ENCODE measurements around the gene FKBP3. TPM values are rescaled to one million over a fixed set of nuclear protein-coding genes. Genes with fewer than 3 reads are reported as not detected.

The FKBP3 gene
- total and polyA plus RNA-seq, 12 donors, result 83.9 to 184 (median 105) TPM

DNA sequence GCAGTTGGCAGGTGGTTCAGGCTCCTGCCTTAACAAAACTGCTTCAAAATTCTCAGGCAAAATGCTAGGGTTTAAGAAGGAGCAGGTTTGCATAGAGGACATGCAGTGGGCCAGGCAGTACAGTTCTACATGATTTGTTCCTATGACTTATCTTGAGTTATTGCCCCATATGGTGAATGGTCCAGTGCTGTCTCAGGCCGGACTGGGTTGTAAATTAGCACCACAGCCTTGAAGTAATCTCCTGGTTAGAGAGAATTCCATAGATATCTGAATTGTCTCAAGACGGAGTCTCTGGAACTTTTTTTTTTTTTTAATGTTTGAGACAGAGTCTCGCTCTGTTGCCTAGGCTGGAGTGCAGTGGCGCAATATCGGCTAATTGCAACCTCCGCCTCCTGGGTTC is 62.2 kb downstream of the FKBP3 start:
- 94 to 95% methylated on average over 6 of the region's 6 CpGs for WGBS, 2 donors
- DNase-seq (no peak), ATAC-seq (no peak)
- Histone ChIP-seq H3K27me3 (no peaks in the 10 kb centered on the region), H3K9me3 (no peaks in the 10 kb centered on the region), H3K4me3 (no peak overlapping the region), H3K4me1 (peaks cover 0 to 4% (median 0%) of the 10 kb centered on the region in 9 donors), H3K36me3 (peaks cover 0 to 62% (median 8%) of the 10 kb centered on the region in 9 donors), H3K27ac (peak overlapping the region in 1 of 10 donors; percentile 9)
- intact Hi-C loops (cut with DNase I), result no loop called here
- TF ChIP-seq, protein P1, sequence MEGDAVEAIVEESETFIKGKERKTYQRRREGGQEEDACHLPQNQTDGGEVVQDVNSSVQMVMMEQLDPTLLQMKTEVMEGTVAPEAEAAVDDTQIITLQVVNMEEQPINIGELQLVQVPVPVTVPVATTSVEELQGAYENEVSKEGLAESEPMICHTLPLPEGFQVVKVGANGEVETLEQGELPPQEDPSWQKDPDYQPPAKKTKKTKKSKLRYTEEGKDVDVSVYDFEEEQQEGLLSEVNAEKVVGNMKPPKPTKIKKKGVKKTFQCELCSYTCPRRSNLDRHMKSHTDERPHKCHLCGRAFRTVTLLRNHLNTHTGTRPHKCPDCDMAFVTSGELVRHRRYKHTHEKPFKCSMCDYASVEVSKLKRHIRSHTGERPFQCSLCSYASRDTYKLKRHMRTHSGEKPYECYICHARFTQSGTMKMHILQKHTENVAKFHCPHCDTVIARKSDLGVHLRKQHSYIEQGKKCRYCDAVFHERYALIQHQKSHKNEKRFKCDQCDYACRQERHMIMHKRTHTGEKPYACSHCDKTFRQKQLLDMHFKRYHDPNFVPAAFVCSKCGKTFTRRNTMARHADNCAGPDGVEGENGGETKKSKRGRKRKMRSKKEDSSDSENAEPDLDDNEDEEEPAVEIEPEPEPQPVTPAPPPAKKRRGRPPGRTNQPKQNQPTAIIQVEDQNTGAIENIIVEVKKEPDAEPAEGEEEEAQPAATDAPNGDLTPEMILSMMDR (IDR thresholded peaks at IDR 0.05), result no peak

DNA sequence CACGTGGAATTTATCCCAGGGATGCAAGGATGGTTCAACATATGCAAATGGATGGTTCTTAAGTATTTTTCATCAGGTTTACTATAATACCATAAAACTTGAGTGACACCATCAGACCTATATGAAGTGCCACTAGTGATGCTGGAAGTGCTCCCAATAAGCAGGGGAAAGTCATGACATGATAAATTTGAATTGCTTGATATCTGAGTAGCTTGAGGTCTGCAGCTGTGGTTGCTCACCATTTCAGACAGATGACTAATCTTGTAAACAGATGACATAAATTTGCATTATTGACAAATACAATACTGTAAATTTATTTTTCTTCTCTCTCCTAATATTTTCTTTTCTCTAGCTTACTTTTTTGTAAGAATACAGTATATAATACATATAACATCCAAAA is 64.1 kb downstream of the FKBP3 start:
- Histone ChIP-seq H3K4me3 (no peak overlapping the region), H3K27ac (no peak overlapping the region), H3K36me3 (peaks cover 0 to 71% (median 8%) of the 10 kb centered on the region in 9 donors), H3K4me1 (peaks cover 0 to 18% (median 9%) of the 10 kb centered on the region in 9 donors), H3K27me3 (no peaks in the 10 kb centered on the region), H3K9me3 (no peaks in the 10 kb centered on the region)
- ATAC-seq (no peak), DNase-seq (no peak)
- intact Hi-C loops (cut with DNase I), result no loop called here
- TF ChIP-seq, protein P1 (IDR thresholded peaks at IDR 0.05), result no peak
- WGBS, 2 donors, result 93 to 98% methylated on average over 1 of the region's 1 CpG

DNA sequence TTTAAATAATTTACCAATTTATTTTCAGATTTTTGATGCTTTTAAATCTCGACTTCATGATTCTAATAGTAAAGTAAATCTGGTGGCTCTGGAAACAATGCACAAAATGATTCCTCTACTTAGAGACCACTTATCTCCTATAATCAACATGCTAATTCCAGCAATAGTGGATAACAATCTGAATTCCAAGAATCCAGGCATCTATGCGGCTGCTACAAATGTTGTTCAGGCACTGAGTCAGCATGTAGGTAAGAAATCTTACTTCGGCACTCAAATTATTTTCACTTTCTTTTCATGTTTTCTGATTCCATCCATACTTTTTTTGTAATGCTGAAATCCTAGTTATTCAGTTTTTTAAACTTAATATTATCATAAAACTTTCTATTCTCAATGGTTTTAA is 65.9 kb downstream of the FKBP3 start:
- 73 to 90% methylated on average over 3 of the region's 3 CpGs for WGBS, 2 donors
- peaks cover 0 to 24% (median 9%) of the 10 kb centered on the region in 9 donors for H3K4me1 ChIP-seq
- no peaks in the 10 kb centered on the region for H3K27me3 ChIP-seq
- peaks cover 0 to 59% (median under 1%) of the 10 kb centered on the region in 9 donors for H3K36me3 ChIP-seq
- H3K9me3 ChIP-seq, result no peaks in the 10 kb centered on the region
- TF ChIP-seq, protein P1 (IDR thresholded peaks at IDR 0.05), result no peak
- no peak for DNase-seq
- intact Hi-C loops (cut with DNase I), result no loop called here
- no peak for ATAC-seq
- H3K27ac ChIP-seq, result no peak overlapping the region
- no peak overlapping the region for H3K4me3 ChIP-seq

DNA sequence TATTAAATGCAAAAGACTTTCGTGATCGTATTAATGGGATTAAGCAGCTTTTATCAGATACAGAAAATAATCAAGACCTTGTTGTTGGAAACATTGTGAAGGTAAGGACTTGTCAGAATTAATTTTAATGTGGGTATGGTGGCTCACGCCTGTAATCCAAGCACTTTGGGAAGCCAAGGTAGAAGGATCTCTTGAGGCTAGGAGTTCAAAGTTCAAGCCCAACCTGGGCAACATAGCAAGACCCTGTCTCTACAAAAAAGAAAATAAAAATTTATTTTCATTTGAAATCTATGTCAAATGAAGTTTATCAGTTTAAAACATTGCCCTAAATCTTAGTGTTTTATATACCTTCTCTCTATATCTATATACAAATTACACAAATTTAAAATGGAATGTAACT is 67.6 kb downstream of the FKBP3 start:
- ATAC-seq (no peak), DNase-seq (no peak)
- Histone ChIP-seq H3K4me3 (no peak overlapping the region), H3K4me1 (peaks cover 0 to 22% (median 9%) of the 10 kb centered on the region in 9 donors), H3K27me3 (no peaks in the 10 kb centered on the region), H3K36me3 (peaks cover 0 to 46% (median 0%) of the 10 kb centered on the region in 9 donors), H3K27ac (peak overlapping the region in 5 of 10 donors; percentile 39 to 76 (median 66)), H3K9me3 (no peaks in the 10 kb centered on the region)
- TF ChIP-seq, protein P1 (IDR thresholded peaks at IDR 0.05), result no peak
- WGBS, 2 donors, result 87 to 91% methylated on average over 3 of the region's 3 CpGs
- intact Hi-C loops (cut with DNase I), result no loop called here

All from heart right ventricle (tissue), 16 donors.